ENCODE data around the gene ELAVL4.

- TF ChIP-seq NR2C1 (IDR thresholded peaks at IDR 0.05), result no peak
- no peak for TF ChIP-seq NR2C1 (tag; IDR thresholded peaks at IDR 0.05)
- no peak for TF ChIP-seq SRSF9 (IDR thresholded peaks at IDR 0.05; ENCODE audit: borderline replicate concordance, low read depth, low read length)
- TF ChIP-seq MED1 (CRISPR knock-in tag; IDR thresholded peaks at IDR 0.05; ENCODE audit: borderline replicate concordance), result no peak
- TF ChIP-seq, protein P1, sequence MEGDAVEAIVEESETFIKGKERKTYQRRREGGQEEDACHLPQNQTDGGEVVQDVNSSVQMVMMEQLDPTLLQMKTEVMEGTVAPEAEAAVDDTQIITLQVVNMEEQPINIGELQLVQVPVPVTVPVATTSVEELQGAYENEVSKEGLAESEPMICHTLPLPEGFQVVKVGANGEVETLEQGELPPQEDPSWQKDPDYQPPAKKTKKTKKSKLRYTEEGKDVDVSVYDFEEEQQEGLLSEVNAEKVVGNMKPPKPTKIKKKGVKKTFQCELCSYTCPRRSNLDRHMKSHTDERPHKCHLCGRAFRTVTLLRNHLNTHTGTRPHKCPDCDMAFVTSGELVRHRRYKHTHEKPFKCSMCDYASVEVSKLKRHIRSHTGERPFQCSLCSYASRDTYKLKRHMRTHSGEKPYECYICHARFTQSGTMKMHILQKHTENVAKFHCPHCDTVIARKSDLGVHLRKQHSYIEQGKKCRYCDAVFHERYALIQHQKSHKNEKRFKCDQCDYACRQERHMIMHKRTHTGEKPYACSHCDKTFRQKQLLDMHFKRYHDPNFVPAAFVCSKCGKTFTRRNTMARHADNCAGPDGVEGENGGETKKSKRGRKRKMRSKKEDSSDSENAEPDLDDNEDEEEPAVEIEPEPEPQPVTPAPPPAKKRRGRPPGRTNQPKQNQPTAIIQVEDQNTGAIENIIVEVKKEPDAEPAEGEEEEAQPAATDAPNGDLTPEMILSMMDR (IDR thresholded peaks at IDR 0.05 in 2 of 3, conservative IDR thresholded peaks at IDR 0.05 in 1 of 3; ENCODE audit: insufficient read depth in 2 of 3, low read depth in 1 of 3, low read length in 3 of 3), result no peak
- no peak for TF ChIP-seq MYBL2 (IDR thresholded peaks at IDR 0.05; ENCODE audit: low read depth)
- no peak for TF ChIP-seq MYBL2 (CRISPR knock-in tag; IDR thresholded peaks at IDR 0.05; ENCODE audit: borderline replicate concordance)
- no peak for TF ChIP-seq ZNF699 (CRISPR knock-in tag; IDR thresholded peaks at IDR 0.05; ENCODE audit: insufficient replicate concordance)
- no peak for TF ChIP-seq ESRRA (IDR thresholded peaks at IDR 0.05; ENCODE audit: borderline replicate concordance, low read depth)
- no peak for TF ChIP-seq RAD21 (CRISPR knock-in tag; conservative IDR thresholded peaks at IDR 0.05 in 1 of 2, IDR thresholded peaks at IDR 0.05 in 1 of 2)
- no peak for TF ChIP-seq RCOR1 (IDR thresholded peaks at IDR 0.05; ENCODE audit: borderline replicate concordance in 1 of 2, low read depth in 2 of 2, low read length in 2 of 2)
- no peak for TF ChIP-seq EP300 (IDR thresholded peaks at IDR 0.05; ENCODE audit: low read length)
- no peak for TF ChIP-seq PCBP2 (IDR thresholded peaks at IDR 0.05; ENCODE audit: low read depth, low read length, poor library complexity, severe bottlenecking)
- TF ChIP-seq ZNF830 (CRISPR knock-in tag; IDR thresholded peaks at IDR 0.05), result no peak
- no peak for TF ChIP-seq NFIC (IDR thresholded peaks at IDR 0.05)
These were observed 65.4 kb downstream of the ELAVL4 start for GRCh38 chr1:50174101-50174500.
